Measurements from ENCODE around the gene IRF4. TPM values are rescaled to one million over a fixed set of nuclear protein-coding genes. Genes with fewer than 3 reads are reported as not detected.

Gene IRF4
- total RNA-seq, 4 donors from 2014 or later: 6.6 to 21.2 (median 8.8) TPM

DNA sequence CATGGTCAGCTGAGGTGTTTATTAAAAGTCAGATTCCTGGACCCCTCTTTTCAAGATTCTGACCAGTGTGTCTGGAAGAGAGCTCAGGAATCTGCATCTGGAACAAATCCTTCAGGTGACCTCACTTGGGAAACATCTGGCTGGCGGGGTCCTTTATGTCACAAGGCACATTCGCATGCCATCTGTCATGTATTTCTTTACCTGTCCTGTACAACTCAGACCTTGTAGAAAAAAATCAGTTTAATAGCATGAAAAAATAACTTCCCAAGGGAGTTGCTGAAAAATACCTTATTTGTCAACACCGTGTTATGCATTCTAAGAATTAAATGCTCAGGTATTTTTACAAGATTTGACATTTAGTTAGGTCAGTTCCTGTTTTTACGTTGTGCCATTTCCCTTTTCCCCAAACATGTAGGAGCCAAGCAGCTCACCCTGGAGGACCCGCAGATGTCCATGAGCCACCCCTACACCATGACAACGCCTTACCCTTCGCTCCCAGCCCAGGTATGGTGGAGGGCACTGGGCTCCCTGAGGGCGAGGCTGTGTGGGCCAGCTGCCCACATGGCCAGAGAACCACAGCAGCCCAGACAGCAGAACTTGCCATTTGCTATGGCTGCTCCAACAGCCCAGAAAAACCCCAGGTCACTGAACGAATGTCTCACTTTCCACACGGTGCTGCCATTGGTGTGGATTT lies 4.0 kb downstream of the IRF4 start:
- no peak for TF ChIP-seq POLR2A (IDR thresholded peaks at IDR 0.05)
- TF ChIP-seq CTCF (IDR thresholded peaks at IDR 0.05): no peak
- WGBS, 2 donors: 57 to 65% methylated on average over 10 of the region's 10 CpGs
- intact Hi-C loops (cut with DNase I; ENCODE audit: low total_unique reads): no loop called here
- no peak for DNase-seq (ENCODE audit: low spot score in 2 of 2)
- H3K4me3 ChIP-seq (ENCODE audit: low read depth, poor library complexity, severe bottlenecking): no peak overlapping the region

DNA sequence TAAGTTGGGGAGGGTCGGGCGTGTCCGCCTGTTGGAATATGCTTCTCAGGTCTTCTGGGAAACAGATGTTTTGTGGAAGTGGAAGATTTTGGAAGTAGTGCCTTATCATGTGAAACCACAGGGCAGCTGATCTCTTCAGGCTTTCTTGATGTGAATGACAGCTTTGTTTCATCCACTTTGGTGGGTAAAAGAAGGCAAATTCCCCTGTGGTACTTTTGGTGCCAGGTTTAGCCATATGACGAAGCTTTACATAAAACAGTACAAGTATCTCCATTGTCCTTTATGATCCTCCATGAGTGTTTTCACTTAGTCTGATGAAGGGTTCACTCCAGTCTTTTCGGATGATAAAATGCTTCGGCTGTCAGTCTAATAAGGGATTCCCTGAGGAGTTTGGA lies 4.6 kb downstream of the IRF4 start:
- WGBS, 2 donors: 61 to 66% methylated on average over 6 of the region's 6 CpGs
- intact Hi-C loops (cut with DNase I; ENCODE audit: low total_unique reads): no loop called here
- TF ChIP-seq CTCF (IDR thresholded peaks at IDR 0.05) (no peak), POLR2A (IDR thresholded peaks at IDR 0.05) (no peak)
- H3K4me3 ChIP-seq (ENCODE audit: low read depth, poor library complexity, severe bottlenecking): no peak overlapping the region
- DNase-seq (ENCODE audit: low spot score in 2 of 2): no peak

DNA sequence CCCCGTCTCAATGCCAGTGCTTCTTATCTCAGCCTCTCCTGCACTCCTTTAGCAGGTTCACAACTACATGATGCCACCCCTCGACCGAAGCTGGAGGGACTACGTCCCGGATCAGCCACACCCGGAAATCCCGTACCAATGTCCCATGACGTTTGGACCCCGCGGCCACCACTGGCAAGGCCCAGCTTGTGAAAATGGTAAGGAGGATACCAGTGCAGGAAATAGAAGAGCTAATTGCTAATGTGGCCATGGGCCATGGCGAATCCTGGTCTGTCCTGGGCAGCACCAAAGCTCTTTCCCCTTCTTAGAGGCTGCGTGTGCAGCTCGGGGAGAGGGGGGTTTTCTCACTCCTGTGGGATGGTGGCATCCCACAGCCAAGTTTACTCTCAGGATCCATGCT lies 5.5 kb downstream of the IRF4 start:
- WGBS, 2 donors: 79 to 85% methylated on average over 13 of the region's 13 CpGs
- H3K4me3 ChIP-seq (ENCODE audit: low read depth, poor library complexity, severe bottlenecking): no peak overlapping the region
- no peak for DNase-seq (ENCODE audit: low spot score in 2 of 2)
- intact Hi-C loops (cut with DNase I; ENCODE audit: low total_unique reads): no loop called here
- TF ChIP-seq CTCF (IDR thresholded peaks at IDR 0.05) (no peak), POLR2A (IDR thresholded peaks at IDR 0.05) (no peak)

- H3K4me3 ChIP-seq (ENCODE audit: low read depth, poor library complexity, severe bottlenecking): no peak overlapping the region
- TF ChIP-seq CTCF (IDR thresholded peaks at IDR 0.05) (no peak), POLR2A (IDR thresholded peaks at IDR 0.05) (no peak)
- WGBS, 2 donors: 78 to 87% methylated on average over 5 of the region's 5 CpGs
- intact Hi-C loops (cut with DNase I; ENCODE audit: low total_unique reads): no loop called here
- DNase-seq (ENCODE audit: low spot score in 2 of 2): no peak
Observed at GRCh38 chr6:397604-398003, 6.1 kb downstream of the IRF4 start.

DNA sequence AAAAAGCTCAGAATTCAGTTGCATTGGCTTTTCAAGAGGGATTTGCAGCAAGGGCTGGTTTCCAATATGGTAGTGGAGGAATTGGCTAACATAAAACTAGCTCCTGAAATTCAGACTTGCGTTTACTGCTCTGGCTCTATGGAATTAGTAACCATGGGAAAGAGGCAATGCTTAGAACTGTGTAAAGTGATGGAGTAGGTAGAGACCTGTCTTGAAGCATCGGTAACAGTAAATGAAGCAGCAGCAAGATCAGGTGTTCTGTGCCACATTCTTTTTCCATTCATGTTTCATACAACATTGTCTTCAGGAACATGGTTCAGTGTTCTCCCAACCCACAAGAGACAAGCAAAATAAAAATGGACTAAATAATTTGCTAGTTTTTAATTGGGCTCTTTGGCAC lies 6.5 kb downstream of the IRF4 start:
- TF ChIP-seq CTCF (IDR thresholded peaks at IDR 0.05) (no peak), POLR2A (IDR thresholded peaks at IDR 0.05) (no peak)
- intact Hi-C loops (cut with DNase I; ENCODE audit: low total_unique reads): no loop called here
- WGBS, 2 donors: 90 to 94% methylated on average over 2 of the region's 2 CpGs
- no peak for DNase-seq (ENCODE audit: low spot score in 2 of 2)
- no peak overlapping the region for H3K4me3 ChIP-seq (ENCODE audit: low read depth, poor library complexity, severe bottlenecking)

DNA sequence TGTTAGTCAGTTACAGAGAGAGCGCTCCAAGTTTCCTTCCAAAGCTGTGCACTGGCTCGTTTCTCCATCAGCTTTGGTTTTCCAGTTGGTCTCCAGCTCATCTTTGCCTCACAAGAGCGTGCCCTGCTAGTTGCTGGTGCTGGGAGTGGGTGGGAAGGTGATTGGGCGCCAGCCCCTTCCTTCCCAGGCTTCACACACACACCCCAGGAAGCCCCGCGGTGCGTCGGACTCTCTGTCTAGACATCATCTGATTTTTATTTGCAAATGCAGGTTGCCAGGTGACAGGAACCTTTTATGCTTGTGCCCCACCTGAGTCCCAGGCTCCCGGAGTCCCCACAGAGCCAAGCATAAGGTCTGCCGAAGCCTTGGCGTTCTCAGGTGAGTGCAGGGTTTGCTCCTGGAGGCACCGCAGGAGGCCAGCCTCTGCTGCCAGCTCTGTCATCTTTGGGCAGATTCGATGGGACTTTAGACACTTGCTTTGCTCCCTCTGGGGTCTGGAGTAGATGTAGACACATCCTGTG lies 7.1 kb downstream of the IRF4 start:
- 76 to 83% methylated on average over 13 of the region's 13 CpGs for WGBS, 2 donors
- no peak overlapping the region for H3K4me3 ChIP-seq (ENCODE audit: low read depth, poor library complexity, severe bottlenecking)
- intact Hi-C loops (cut with DNase I; ENCODE audit: low total_unique reads): no loop called here
- no peak for TF ChIP-seq POLR2A (IDR thresholded peaks at IDR 0.05)
- no peak for TF ChIP-seq CTCF (IDR thresholded peaks at IDR 0.05)
- no peak for DNase-seq (ENCODE audit: low spot score in 2 of 2)
